Activated naive CD4-positive, alpha-beta T cell treated with anti-CD3 and anti-CD28 coated beads for 36 hours (primary cell): ENCODE data around the gene ZNF862. TPM values are rescaled to one million over a fixed set of nuclear protein-coding genes. Genes with fewer than 3 reads are reported as not detected.

Experiments
- CTCF ChIA-PET: fragments of 350-600 bp; sonication (Branson Sonifier 250); formaldehyde crosslinking; loops from one replicate; lab custom pipeline; 2021; ENCODE audit warnings: antibody characterized with exemption; lab: Charles Lee
- DNase-seq: peaks from one replicate; pipeline ENCODE4 v3.0.0-alpha.2; 2020
- H3K27ac Mint-ChIP-seq: one replicate; pipeline ENCODE4 v1.8.0; 2021; ENCODE audit warnings: mild to moderate bottlenecking, mixed read lengths
- H3K27me3 Mint-ChIP-seq: one replicate; pipeline ENCODE4 v1.8.0; 2021; ENCODE audit warnings: low read depth, mixed read lengths
- H3K36me3 Mint-ChIP-seq: one replicate; pipeline ENCODE4 v1.8.0; 2021; ENCODE audit warnings: low read depth, mixed read lengths
- H3K4me1 Mint-ChIP-seq: one replicate; pipeline ENCODE4 v1.8.0; 2021; ENCODE audit warnings: low read depth, mixed read lengths
- H3K4me3 Mint-ChIP-seq: one replicate; pipeline ENCODE4 v1.8.0; 2021; ENCODE audit warnings: mild to moderate bottlenecking, moderate library complexity, mixed read lengths
- H3K9me3 Mint-ChIP-seq: one replicate; pipeline ENCODE4 v1.8.0; 2021; ENCODE audit warnings: mixed read lengths
- intact Hi-C: fragments of 100-400 bp; cut with micrococcal nuclease; formaldehyde crosslinking; loops from one replicate; pipeline ENCODE4 v1.15.1; 2023
- total RNA-seq, 2 experiments: library from RNA; stranded (reverse); gene quantifications; one replicate each; pipeline ENCODE4 v1.2.3, GENCODE V29; 2021

ZNF862 gene
- total RNA-seq, 2 experiments from 2014 or later: 17.6 to 19.4 TPM

DNA sequence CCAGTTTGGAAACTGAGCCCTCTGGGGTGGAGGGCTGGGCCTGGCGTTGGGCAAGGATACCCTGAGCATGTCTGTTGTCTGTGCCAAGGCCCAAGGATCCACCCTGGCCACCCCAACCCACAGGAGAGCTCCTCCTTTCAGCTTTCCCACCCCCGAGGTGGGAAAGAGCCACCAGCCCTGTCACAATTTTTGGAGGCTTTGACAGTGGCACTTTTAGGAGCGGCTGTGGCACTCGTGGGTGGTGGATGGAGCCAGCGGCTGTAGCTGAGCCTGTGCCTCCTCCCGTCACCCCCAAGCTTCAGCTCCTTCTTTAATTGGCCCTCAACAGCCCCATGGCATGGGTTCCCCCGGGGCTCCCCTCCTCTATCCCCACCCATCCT is 18.2 kb upstream of the ZNF862 start:
- CTCF ChIA-PET: interaction anchor here (0.6 to 0.7 kb wide), 2 partner anchors 157 to 258 kb away, joined by 3 read pairs; no protein-coding TSS in a partner anchor
- Mint-ChIP-seq H3K4me1 (no peaks in the 10 kb centered on the region), H3K27me3 (no peaks in the 10 kb centered on the region), H3K9me3 (no peaks in the 10 kb centered on the region), H3K4me3 (no peak overlapping the region), H3K27ac (no peak overlapping the region), H3K36me3 (no peaks in the 10 kb centered on the region)
- intact Hi-C loops: no loop called here
- DNase-seq: no peak

DNA sequence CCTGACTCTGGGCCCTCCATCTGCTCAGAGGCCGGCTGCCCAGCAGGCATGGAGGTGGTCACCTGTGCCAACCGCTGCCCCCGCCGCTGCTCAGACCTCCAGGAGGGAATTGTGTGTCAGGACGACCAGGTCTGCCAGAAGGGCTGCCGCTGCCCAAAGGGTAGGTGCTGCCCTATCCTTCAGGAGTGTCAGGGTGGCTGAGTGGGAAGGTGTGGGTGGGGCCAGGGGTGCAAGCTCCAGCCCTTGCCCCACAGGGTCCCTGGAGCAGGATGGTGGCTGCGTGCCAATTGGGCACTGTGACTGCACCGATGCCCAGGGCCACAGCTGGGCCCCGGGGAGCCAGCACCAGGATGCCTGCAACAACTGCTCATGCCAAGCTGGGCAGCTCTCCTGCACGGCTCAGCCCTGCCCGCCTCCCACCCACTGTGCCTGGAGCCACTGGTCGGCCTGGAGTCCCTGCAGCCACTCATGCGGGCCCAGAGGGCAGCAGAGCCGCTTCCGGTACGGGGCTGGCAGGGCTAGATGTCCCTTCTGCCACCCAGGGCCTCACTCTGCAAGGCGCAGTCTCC is 17.5 kb upstream of the ZNF862 start:
- no peak overlapping the region for H3K27ac Mint-ChIP-seq
- intact Hi-C loops: no loop called here
- no peaks in the 10 kb centered on the region for H3K4me1 Mint-ChIP-seq
- no peaks in the 10 kb centered on the region for H3K27me3 Mint-ChIP-seq
- DNase-seq: no peak
- H3K9me3 Mint-ChIP-seq: no peaks in the 10 kb centered on the region
- H3K36me3 Mint-ChIP-seq: no peaks in the 10 kb centered on the region
- no peak overlapping the region for H3K4me3 Mint-ChIP-seq
- CTCF ChIA-PET: interaction anchor here (0.7 kb wide), 1 partner anchor 258 kb away, joined by 3 read pairs; no protein-coding TSS in a partner anchor

DNA sequence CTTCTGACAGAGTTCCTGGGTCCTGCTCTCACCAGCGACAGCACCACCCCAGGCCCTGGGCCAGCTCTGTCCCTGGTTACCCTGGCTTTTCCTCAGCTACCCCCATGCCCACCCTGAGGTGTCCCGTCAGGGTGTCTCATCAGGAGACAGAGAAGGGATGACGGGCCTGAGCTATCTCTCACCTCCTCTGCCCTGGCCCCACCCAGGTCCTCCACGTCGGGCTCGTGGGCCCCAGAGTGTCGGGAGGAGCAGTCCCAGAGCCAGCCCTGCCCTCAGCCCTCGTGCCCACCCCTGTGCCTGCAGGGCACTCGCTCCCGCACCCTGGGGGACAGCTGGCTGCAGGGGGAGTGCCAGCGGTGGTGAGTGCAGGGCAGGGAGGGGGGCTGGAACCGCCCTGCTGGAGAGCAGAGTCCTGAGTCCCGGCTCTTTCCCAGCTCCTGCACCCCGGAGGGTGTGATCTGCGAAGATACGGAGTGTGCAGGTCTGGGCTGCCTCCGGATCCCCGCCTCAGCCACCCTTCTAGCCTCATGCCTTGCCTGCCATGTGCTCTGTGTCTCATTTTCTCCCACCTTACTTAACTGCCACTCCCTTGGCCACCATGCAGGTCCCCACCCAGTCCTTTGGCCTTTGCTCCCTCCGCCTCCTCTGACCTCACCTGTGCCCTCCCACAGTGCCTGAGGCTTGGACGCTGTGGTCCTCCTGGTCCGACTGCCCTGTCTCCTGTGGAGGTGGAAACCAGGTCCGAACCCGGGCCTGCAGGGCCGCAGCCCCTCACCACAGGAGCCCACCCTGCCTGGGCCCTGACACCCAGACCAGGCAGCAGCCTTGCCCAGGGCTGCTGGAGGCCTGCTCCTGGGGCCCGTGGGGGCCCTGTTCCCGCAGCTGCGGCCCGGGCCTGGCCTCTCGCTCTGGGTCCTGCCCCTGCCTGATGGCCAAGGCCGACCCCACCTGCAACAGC is 16.7 kb upstream of the ZNF862 start:
- intact Hi-C loops: no loop called here
- Mint-ChIP-seq H3K4me3 (no peak overlapping the region), H3K27me3 (no peaks in the 10 kb centered on the region), H3K9me3 (no peaks in the 10 kb centered on the region), H3K36me3 (no peaks in the 10 kb centered on the region), H3K4me1 (no peaks in the 10 kb centered on the region), H3K27ac (no peak overlapping the region)
- CTCF ChIA-PET: no interaction called here
- no peak for DNase-seq

DNA sequence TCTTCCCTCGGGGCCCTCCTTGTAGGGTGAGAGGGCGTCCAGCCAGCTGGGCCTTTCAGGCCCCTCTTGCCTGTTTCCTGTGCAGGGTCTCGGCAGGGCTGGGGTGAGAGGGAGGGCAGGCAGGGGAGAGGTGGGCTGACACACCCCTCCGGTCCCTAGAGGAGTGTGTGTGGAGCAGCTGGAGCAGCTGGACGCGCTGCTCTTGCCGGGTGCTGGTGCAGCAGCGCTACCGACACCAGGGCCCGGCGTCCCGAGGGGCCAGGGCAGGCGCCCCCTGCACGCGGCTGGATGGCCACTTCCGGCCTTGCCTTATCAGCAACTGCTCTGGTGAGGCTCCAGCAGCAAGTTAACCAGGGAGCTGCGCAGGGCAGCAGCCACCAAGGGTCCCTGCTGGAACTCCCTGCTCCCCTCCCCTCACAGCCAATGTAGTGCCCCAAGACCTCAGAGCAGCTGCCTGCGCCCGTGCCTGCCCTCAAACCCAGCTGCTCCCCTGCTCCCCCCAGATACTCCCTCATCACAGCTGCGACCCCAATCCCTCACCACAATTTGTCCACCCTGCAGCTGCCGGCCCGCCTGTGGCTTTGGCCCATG is 15.7 kb upstream of the ZNF862 start:
- no peaks in the 10 kb centered on the region for H3K9me3 Mint-ChIP-seq
- H3K27ac Mint-ChIP-seq: no peak overlapping the region
- no peaks in the 10 kb centered on the region for H3K4me1 Mint-ChIP-seq
- no peaks in the 10 kb centered on the region for H3K36me3 Mint-ChIP-seq
- DNase-seq: no peak
- CTCF ChIA-PET: no interaction called here
- no peaks in the 10 kb centered on the region for H3K27me3 Mint-ChIP-seq
- no peak overlapping the region for H3K4me3 Mint-ChIP-seq
- intact Hi-C loops: no loop called here

DNA sequence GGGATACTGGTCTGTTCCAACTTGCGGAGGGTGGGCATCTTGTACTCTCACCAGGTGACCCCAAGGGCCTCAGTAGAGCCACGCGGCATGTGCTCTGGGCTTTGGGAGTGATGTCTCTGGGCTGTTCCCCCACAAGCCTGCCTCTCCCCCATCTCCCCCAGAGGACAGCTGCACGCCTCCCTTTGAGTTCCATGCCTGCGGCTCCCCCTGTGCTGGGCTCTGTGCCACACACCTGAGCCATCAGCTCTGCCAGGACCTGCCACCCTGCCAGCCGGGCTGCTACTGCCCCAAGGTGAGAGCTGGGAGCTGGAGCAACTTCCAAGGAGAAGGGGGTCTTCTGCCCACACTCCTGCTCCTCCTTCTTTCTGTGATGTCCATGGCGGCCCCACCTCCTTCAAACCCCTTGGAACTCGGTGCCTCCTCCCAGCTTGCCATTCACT is 15.0 kb upstream of the ZNF862 start:
- DNase-seq: no peak
- no peaks in the 10 kb centered on the region for H3K9me3 Mint-ChIP-seq
- no peaks in the 10 kb centered on the region for H3K36me3 Mint-ChIP-seq
- H3K4me3 Mint-ChIP-seq: no peak overlapping the region
- no peaks in the 10 kb centered on the region for H3K27me3 Mint-ChIP-seq
- H3K4me1 Mint-ChIP-seq: no peaks in the 10 kb centered on the region
- intact Hi-C loops: no loop called here
- no peak overlapping the region for H3K27ac Mint-ChIP-seq
- CTCF ChIA-PET: interaction anchor here (0.6 kb wide), 1 partner anchor 126 kb away, joined by 4 read pairs; no protein-coding TSS in a partner anchor

DNA sequence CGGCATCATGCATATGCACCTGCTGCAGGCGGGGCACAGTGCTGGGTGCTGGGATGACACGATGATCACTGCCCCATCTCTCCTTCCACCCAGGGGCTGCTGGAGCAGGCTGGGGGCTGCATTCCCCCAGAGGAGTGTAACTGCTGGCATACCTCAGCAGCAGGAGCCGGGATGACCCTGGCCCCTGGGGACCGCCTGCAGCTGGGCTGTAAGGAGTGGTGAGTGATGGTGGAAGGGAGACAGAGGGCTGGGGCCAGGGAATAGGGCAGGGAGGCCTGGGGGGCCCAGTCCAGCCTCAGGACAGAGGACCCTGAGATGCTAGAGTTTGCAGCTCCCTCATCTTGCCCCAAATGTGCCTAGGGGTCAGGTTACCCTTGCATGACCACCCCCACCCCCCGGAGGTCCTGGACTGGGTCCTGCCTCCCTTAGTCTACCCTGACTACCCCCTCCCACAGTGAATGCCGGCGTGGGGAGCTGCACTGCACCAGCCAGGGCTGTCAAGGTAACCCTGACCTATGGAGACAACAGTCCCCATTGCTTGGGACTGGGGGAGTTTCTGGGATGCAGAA is 14.5 kb upstream of the ZNF862 start:
- Mint-ChIP-seq H3K36me3 (no peaks in the 10 kb centered on the region), H3K27ac (no peak overlapping the region), H3K4me1 (no peaks in the 10 kb centered on the region), H3K27me3 (no peaks in the 10 kb centered on the region), H3K4me3 (no peak overlapping the region), H3K9me3 (no peaks in the 10 kb centered on the region)
- CTCF ChIA-PET: no interaction called here
- intact Hi-C loops: no loop called here
- DNase-seq: no peak

DNA sequence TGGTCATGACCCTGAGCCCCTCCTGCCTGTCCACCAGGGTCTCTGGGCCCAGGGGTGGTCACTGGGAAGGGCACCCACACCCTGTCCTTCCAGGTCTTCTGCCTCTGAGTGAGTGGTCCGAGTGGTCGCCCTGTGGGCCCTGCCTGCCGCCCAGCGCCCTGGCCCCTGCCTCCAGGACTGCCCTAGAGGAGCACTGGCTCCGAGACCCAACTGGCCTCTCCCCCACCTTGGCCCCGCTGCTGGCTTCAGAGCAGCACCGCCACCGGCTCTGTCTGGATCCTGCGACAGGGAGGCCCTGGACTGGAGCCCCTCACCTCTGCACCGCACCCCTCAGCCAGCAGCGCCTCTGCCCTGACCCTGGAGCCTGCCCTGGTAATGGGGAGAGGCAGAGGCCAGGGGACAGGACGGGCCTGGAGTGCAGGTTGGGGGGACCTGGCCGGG is 13.9 kb upstream of the ZNF862 start:
- no peak for DNase-seq
- no peak overlapping the region for H3K4me3 Mint-ChIP-seq
- H3K9me3 Mint-ChIP-seq: no peaks in the 10 kb centered on the region
- H3K4me1 Mint-ChIP-seq: no peaks in the 10 kb centered on the region
- intact Hi-C loops: no loop called here
- no peaks in the 10 kb centered on the region for H3K36me3 Mint-ChIP-seq
- CTCF ChIA-PET: no interaction called here
- H3K27me3 Mint-ChIP-seq: no peaks in the 10 kb centered on the region
- no peak overlapping the region for H3K27ac Mint-ChIP-seq

DNA sequence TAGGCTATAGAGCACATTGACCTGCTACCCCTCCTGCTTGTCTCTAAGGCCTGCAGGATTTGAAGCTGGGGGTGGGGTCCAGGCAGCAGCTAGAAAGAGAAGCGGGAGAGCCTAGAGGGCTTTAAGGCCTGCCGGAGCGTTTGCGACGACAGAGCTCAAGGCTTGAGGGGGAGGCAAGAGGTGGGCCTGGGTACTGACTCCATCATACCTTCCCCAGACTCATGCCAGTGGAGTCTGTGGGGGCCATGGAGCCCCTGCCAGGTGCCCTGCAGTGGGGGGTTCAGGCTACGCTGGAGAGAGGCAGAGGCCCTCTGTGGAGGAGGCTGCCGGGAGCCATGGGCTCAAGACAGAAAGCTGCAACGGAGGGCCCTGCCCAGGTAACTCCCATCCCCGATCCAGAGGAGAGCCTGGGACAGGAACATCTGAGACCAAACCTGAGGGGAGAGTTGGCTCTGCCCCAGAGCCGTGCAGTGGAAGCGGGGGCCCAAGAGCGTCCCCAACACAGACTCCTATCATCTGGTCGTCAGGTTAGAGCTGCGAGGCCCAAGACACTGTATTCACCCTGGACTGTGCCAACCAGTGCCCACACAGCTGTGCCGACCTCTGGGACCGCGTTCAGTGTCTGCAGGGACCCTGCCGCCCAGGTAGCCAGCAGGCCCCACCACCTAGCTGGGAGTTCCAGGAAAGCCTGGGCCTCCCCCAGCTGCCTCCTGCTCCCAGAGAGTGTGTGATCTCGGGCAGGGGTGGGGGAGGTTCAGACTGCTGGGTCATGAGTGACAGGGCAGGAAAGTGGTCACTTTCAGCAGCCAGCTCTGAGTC is 13.2 kb upstream of the ZNF862 start:
- no peak overlapping the region for H3K27ac Mint-ChIP-seq
- no peaks in the 10 kb centered on the region for H3K27me3 Mint-ChIP-seq
- CTCF ChIA-PET: interaction anchor here (1.0 to 1.1 kb wide), 2 partner anchors 9 to 85 kb away, joined by 3 read pairs; no protein-coding TSS in a partner anchor
- no peak overlapping the region for H3K4me3 Mint-ChIP-seq
- DNase-seq: no peak
- H3K4me1 Mint-ChIP-seq: no peaks in the 10 kb centered on the region
- no peaks in the 10 kb centered on the region for H3K36me3 Mint-ChIP-seq
- intact Hi-C loops: no loop called here
- H3K9me3 Mint-ChIP-seq: no peaks in the 10 kb centered on the region

DNA sequence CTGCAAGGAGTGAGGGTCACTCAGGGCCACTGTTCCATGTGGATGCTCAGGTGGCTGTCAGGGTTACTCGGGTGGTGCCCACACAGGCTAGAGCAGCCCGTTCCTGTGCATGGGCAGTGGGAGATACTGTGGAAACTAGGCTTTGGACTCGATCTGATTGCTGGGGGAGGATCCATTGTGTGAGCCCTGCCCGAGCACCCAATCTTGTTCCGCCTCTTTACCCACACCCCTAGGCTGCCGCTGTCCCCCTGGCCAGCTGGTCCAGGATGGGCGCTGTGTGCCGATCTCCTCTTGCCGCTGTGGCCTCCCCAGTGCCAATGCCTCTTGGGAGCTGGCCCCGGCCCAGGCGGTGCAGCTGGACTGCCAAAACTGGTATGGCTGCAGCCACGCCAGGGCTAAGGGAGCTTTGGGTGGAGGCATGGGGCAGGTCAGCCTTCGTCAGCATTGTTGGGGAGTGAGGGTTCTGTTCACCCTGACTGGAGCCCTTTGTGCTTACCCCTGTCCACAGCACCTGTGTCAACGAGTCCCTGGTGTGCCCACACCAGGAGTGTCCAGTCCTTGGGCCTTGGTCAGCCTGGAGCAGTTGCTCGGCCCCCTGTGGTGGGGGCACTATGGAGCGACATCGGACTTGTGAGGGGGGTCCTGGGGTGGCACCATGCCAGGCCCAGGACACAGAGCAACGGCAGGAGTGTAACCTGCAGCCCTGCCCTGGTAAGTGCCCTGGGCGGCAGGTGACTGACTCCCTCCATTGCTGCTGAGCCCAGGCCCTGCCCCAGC is 12.4 kb upstream of the ZNF862 start:
- intact Hi-C loops: no loop called here
- no peaks in the 10 kb centered on the region for H3K4me1 Mint-ChIP-seq
- no peak overlapping the region for H3K4me3 Mint-ChIP-seq
- DNase-seq: no peak
- CTCF ChIA-PET: interaction anchor here (1.0 to 1.1 kb wide), 2 partner anchors 10 to 85 kb away, joined by 3 read pairs; no protein-coding TSS in a partner anchor
- no peaks in the 10 kb centered on the region for H3K36me3 Mint-ChIP-seq
- H3K9me3 Mint-ChIP-seq: no peaks in the 10 kb centered on the region
- H3K27me3 Mint-ChIP-seq: no peaks in the 10 kb centered on the region
- no peak overlapping the region for H3K27ac Mint-ChIP-seq

DNA sequence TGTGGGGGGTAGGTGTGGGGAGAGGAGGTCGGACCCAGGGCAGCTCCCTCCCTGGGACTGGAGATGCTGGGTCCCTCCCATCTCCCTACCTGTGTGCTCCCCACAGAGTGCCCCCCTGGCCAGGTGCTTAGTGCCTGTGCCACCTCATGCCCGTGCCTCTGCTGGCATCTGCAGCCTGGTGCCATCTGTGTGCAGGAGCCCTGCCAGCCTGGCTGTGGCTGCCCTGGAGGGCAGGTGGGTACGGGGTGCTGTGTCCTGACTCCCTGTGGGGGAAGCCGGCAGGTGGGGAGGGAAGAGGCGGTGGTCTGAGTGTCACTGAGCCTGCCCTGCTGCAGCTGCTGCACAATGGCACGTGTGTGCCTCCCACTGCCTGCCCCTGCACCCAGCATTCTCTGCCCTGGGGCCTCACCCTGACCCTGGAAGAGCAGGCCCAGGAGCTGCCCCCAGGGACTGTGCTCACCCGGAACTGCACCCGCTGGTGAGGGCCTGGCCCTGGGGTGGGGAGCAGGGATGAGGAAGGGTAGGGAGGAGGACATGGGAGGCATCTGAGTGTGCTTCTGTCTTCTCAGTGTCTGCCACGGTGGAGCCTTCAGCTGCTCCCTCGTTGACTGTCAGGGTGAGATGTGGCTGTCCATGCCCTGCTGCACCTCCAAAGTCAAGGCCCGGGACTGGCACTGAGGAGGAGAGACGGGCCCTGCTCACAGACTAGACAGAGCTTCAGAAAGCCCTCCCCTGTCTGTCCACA is 11.7 kb upstream of the ZNF862 start:
- H3K4me3 Mint-ChIP-seq: no peak overlapping the region
- intact Hi-C loops: no loop called here
- no peaks in the 10 kb centered on the region for H3K36me3 Mint-ChIP-seq
- no peak overlapping the region for H3K27ac Mint-ChIP-seq
- CTCF ChIA-PET: interaction anchor here (1.0 to 1.1 kb wide), 2 partner anchors 11 to 86 kb away, joined by 3 read pairs; no protein-coding TSS in a partner anchor
- no peak for DNase-seq
- H3K4me1 Mint-ChIP-seq: no peaks in the 10 kb centered on the region
- H3K9me3 Mint-ChIP-seq: no peaks in the 10 kb centered on the region
- H3K27me3 Mint-ChIP-seq: no peaks in the 10 kb centered on the region
